Common myeloid progenitor, CD34-positive (primary cell): Measurements from ENCODE around the gene MED25.

Experiments
- CTCF ChIA-PET: fragments of 350-600 bp; sonication (Branson Sonifier 250); formaldehyde crosslinking; loops from one replicate; lab custom pipeline; 2021; ENCODE audit warnings: antibody characterized with exemption; lab: Charles Lee
- POLR2A ChIA-PET: fragments of 350-600 bp; sonication (Branson Sonifier 250); formaldehyde crosslinking; loops from one replicate; lab custom pipeline; 2021; ENCODE audit warnings: antibody characterized with exemption; lab: Charles Lee
- DNase-seq, 3 donors: peaks; one replicate each; pipeline versions ENCODE4 v3.0.0 to v3.0.0-alpha.2; 2013
- H3K27ac ChIP-seq, 2 experiments: 1 replicate in 1 of 2; 2 replicates in 1 of 2; pipeline ENCODE4 v1.7.0; 2013; ENCODE audit warnings: inconsistent platforms in 2 of 2, low read length in 2 of 2, mild to moderate bottlenecking in 2 of 2, low read depth in 1 of 2, moderate library complexity in 1 of 2; ENCODE audit not compliant: severe bottlenecking in 2 of 2, insufficient read depth in 1 of 2, poor library complexity in 1 of 2
- H3K27me3 ChIP-seq, 5 experiments: replicated peaks in 2 of 5; 1 replicate in 3 of 5; 2 replicates in 2 of 5; pipeline versions ENCODE4 v1.6.1 to v1.7.0; 2013; ENCODE audit warnings: low read length in 4 of 5, mild to moderate bottlenecking in 2 of 5, moderate library complexity in 2 of 5, inconsistent platforms in 1 of 5; ENCODE audit not compliant: insufficient read depth in 5 of 5, control insufficient read depth in 4 of 5
- H3K36me3 ChIP-seq, 4 experiments: 1 replicate in 2 of 4; 2 replicates in 2 of 4; pipeline versions ENCODE4 v1.6.1 to v1.7.0; 2013; ENCODE audit warnings: low read length in 3 of 4, control low read depth in 1 of 4, mild to moderate bottlenecking in 1 of 4; ENCODE audit not compliant: control insufficient read depth in 4 of 4, insufficient read depth in 4 of 4
- H3K4me1 ChIP-seq, 4 experiments: 1 replicate in 3 of 4; 2 replicates in 1 of 4; pipeline versions ENCODE4 v1.6.1 to v1.7.1; 2013; ENCODE audit warnings: low read length in 3 of 4, mild to moderate bottlenecking in 3 of 4, control low read depth in 1 of 4, inconsistent platforms in 1 of 4, moderate library complexity in 1 of 4; ENCODE audit not compliant: control insufficient read depth in 4 of 4, insufficient read depth in 4 of 4; ENCODE audit errors: control extremely low read depth in 1 of 4
- H3K4me3 ChIP-seq, 7 experiments: 1 replicate in 4 of 7; 2 replicates in 3 of 7; pipeline versions ENCODE4 v1.5.1 to v1.7.0; 2013; ENCODE audit warnings: mild to moderate bottlenecking in 7 of 7, low read length in 6 of 7, moderate library complexity in 6 of 7, inconsistent platforms in 2 of 7, low read depth in 2 of 7, control low read depth in 1 of 7; ENCODE audit not compliant: insufficient read depth in 4 of 7, control insufficient read depth in 1 of 7; ENCODE audit errors: extremely low read depth in 1 of 7
- H3K9me3 ChIP-seq, 5 experiments: 1 replicate in 4 of 5; 2 replicates in 1 of 5; pipeline versions ENCODE4 v1.6.1 to v1.7.1; 2013; ENCODE audit warnings: low read length in 4 of 5, mild to moderate bottlenecking in 2 of 5, inconsistent platforms in 1 of 5, low read depth in 1 of 5, moderate library complexity in 1 of 5; ENCODE audit not compliant: control insufficient read depth in 4 of 5, insufficient read depth in 2 of 5; ENCODE audit errors: control extremely low read depth in 1 of 5
- WGBS: methylation state at CpG from one replicate; pipeline ENCODE4 v1.1.5; 2013; ENCODE audit not compliant: insufficient coverage; 5-methylcytosine and 5-hydroxymethylcytosine counted together

MED25 gene

DNA sequence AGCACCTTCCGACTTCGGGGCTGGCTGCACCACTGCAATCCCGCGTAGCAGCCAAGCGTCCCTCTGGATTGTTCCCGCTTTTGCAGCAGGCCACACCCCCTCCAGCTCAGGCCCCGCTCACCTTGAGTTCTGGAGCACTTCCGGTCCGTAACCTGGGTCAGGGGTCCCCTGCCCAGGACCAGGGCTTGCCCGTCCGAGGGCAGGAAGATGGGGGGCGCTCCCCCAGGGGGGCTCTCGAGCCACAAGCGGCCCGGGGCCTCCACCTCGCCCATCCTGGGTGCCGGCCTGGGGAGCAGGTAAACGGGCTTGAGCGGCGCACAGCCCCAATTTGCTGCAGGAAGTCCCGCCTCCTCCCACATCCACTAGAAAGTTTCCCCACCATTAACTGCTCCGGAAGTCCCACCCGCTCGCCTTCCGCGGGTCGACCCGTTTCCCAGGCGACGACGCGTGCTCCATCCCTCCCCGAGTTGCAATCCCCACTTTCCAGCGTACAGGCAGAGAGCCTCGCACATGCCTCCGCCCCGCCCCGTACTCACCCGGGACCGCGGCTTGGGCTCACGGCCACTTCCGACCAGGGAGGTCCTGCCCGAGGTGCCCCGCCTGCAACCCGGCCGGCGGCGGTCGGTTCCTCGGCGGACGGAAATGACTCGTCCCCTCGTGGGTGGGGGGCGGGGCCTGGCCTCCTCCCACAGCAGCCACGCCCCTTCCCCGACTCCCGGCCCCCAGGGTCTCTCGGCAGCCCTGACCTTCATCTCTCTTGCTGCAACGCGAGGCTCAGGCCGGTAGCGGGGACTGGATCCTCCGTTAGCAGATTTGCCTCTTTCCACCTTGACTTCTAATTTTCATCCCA is 49.1 kb downstream of the MED25 start, which contains the start of gene PNKP:
PNKP (minus strand) TSS at position 644 of the 850 bp plus-strand sequence; CDS start at position 272, 372 bp downstream.
- H3K36me3 ChIP-seq = peaks cover 0 to 38% (median 27%) of the 10 kb centered on the region in 4 experiments
- no peaks in the 10 kb centered on the region for H3K9me3 ChIP-seq
- H3K4me3 ChIP-seq = peak within 1 kb of the TSS; percentile 77 to 94 (median 87)
- peak; percentile 90 to 97 (median 94) for DNase-seq
- H3K27ac ChIP-seq = peak within 1 kb of the TSS; percentile 80 to 89
- ChIA-PET CTCF (interaction anchor here (2.4 kb wide), 1 partner anchor 17 kb away, joined by 10 read pairs; the partner anchor contains the start of gene PTOV1), POLR2A (interaction anchor here (0.5 to 1.6 kb wide), 5 partner anchors 8 to 62 kb away, joined by 3 to 5 read pairs (median 3); partner anchors contain the start of genes AKT1S1, ATF5, NUP62 and TBC1D17)
- peaks cover 10 to 60% (median 56%) of the 10 kb centered on the region in 4 experiments for H3K4me1 ChIP-seq
- H3K27me3 ChIP-seq = no peaks in the 10 kb centered on the region
- under 1% methylated on average over 59 of the region's 65 CpGs for WGBS

DNA sequence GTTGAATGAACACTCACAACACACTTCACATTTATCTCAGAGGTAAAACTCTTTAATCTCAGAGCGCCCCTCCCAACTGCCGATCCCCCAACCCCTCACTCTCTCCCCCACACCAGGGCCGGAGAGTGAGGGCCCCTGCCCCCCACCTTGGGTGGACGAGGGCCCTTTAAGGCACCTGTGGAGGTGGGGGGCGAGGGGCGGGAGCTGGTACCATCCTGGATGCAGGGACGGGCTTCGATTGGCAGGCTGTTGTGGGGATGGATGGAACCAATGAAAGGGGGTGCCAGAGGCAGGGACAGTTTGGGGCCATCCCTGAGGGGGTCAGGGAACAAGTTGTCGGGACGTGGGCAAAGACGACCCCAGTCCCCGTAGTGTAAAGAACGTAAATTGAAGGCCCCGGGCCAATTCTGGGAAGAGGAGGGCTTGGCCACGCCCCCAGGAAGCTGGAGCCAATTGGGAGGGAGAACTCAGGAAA is 51.0 kb downstream of the MED25 start:
- H3K9me3 ChIP-seq = no peaks in the 10 kb centered on the region
- H3K4me1 ChIP-seq = peaks cover 10 to 65% (median 57%) of the 10 kb centered on the region in 4 experiments
- ChIA-PET POLR2A (interaction anchor here (0.8 to 1.3 kb wide), 7 partner anchors 8 to 181 kb away, joined by 3 to 7 read pairs (median 3); partner anchors contain the start of genes AKT1S1, FUZ, PTOV1 and TBC1D17), CTCF (interaction anchor here (0.8 to 2.4 kb wide), 4 partner anchors 8 to 73 kb away, joined by 3 to 10 read pairs (median 4); partner anchors contain the start of genes AKT1S1, PTOV1 and TBC1D17)
- H3K27me3 ChIP-seq = no peaks in the 10 kb centered on the region
- peak overlapping the region in 1 of 2 experiments; percentile 77 for H3K27ac ChIP-seq
- peaks cover 0 to 29% (median 16%) of the 10 kb centered on the region in 4 experiments for H3K36me3 ChIP-seq
- H3K4me3 ChIP-seq = peak overlapping the region in 6 of 7 experiments; percentile 4 to 81 (median 64)
- 0% methylated on average over 9 of the region's 15 CpGs for WGBS
- DNase-seq = no peak

DNA sequence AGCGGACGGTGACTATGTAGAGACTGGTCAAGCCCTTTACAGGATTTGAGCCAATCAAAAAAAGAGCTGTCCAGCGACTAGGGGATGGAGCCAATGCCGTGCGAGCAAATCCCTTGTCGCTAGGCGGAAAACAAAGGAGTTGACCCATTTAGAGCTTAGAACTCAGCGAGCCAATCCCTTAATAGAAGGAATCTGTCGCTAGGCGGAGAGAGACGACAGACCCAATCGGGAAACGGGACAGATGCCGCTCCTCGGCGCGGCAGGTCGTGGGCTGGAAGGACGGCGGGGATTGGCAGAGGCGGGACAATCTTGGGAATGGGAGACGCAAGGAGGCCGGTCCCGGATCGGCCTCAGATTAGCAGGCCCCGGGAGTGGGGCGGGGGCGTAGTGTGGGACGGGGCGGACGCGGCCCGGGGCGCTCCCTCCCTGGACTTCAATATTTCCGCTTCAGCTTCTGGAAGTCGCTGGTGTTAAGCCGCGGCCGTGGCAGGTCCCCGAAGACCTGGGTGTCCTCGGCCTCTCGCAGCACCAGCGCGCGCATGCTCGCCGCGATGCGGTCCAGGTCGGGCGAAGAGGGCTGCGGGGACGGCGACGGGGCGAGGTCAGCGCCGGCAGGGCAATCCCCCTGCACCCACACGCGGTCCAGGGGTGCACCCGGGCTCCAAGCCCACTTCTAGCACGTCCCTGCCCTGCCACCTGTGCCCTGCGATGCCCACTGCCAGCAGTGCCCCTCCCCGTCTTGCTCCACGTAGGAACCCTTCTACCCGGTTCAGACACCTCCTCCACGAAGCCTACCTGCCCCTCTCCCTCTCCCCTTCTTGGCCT is 51.6 kb downstream of the MED25 start:
- H3K27ac ChIP-seq = peak overlapping the region; percentile 70 to 91
- no peaks in the 10 kb centered on the region for H3K9me3 ChIP-seq
- CTCF ChIA-PET = interaction anchor here (0.8 to 2.4 kb wide), 4 partner anchors 8 to 74 kb away, joined by 3 to 10 read pairs (median 4); partner anchors contain the start of genes AKT1S1, PTOV1 and TBC1D17
- no peaks in the 10 kb centered on the region for H3K27me3 ChIP-seq
- peaks cover 10 to 65% (median 57%) of the 10 kb centered on the region in 4 experiments for H3K4me1 ChIP-seq
- DNase-seq = peak; percentile 99
- H3K4me3 ChIP-seq = peak overlapping the region; percentile 4 to 81 (median 66)
- POLR2A ChIA-PET = interaction anchor here (0.8 to 1.3 kb wide), 7 partner anchors 7 to 181 kb away, joined by 3 to 7 read pairs (median 3); partner anchors contain the start of genes AKT1S1, FUZ, PTOV1 and TBC1D17
- 1% methylated on average over 59 of the region's 67 CpGs for whole genome bisulfite sequencing
- H3K36me3 ChIP-seq = peaks cover 0 to 29% (median 17%) of the 10 kb centered on the region in 4 experiments

DNA sequence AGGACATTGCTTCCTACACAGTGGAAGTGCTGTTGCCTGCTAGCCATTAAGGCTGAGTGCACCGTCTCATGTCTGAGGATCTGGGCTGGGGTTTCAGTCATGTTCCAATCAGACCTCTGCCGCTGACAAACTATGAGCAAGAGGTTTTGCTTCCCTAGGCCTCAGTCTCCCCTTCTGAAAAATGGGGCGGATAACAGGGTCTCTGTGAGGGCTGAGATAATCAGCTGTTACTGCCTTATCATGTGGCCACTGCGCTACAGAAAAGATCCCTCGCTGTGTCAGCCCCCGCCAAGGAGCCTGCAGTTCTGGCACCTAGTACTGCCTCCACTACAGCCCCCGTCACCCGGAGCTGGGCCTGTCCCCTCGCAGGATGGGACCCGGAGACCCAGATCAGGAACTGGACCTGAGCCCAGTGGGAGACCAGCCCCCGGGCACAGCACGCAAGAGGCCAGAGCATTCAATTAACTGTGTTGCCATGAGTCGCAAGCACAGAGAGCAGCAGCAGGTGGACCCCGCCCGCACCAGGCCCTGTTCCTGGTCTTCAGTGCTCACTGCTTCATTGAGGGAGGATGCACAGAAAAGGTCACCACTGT is 52.3 kb downstream of the MED25 start:
- DNase-seq = no peak
- Histone ChIP-seq H3K27me3 (no peaks in the 10 kb centered on the region), H3K27ac (peak overlapping the region; percentile 70 to 91), H3K9me3 (no peaks in the 10 kb centered on the region), H3K4me3 (peak overlapping the region; percentile 4 to 81 (median 66)), H3K36me3 (peaks cover 0 to 24% (median 14%) of the 10 kb centered on the region in 4 experiments), H3K4me1 (peaks cover 10 to 69% (median 56%) of the 10 kb centered on the region in 4 experiments)
- CTCF ChIA-PET = no interaction called here
- WGBS = 93% methylated on average over 12 of the region's 15 CpGs
- POLR2A ChIA-PET = interaction anchor here (1.3 kb wide), 1 partner anchor 57 kb away, joined by 3 read pairs; the partner anchor contains the start of gene FUZ

DNA sequence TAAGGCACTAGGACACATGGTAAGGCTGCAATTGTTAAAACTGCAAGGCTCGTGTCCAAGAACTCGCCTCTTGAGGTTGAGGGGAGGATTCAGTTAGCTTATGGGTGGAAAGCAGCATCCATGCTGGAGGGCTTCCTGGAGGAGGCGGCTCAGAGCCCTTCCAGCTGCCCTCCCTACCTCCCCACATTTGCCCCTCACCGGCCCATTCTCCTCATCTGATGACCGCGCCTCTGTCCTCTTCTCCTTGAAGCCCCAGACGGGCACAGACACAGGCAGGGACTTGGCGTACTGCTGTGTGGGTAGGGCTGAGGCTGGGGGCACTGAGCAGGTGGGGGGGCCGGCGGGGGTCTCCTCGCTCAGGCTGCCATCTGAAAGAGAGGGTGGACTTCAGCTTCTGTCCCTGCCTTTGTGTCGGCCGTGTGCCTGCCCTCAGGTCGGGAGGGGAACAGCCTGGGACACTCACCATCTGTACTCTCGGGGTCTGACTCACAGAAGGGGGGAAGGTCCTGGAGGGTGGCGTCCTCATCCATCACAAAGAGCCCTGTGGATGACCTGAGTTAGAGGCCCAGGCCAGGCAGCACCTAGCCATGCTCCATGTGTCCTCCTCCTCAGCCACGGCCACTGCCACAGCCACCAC is 53.4 kb downstream of the MED25 start:
- H3K4me3 ChIP-seq = no peak overlapping the region
- peaks cover 0 to 23% (median 12%) of the 10 kb centered on the region in 4 experiments for H3K36me3 ChIP-seq
- H3K4me1 ChIP-seq = peaks cover 8 to 65% (median 52%) of the 10 kb centered on the region in 4 experiments
- H3K9me3 ChIP-seq = no peaks in the 10 kb centered on the region
- H3K27ac ChIP-seq = no peak overlapping the region
- H3K27me3 ChIP-seq = no peaks in the 10 kb centered on the region
- POLR2A ChIA-PET = no interaction called here
- CTCF ChIA-PET = no interaction called here
- DNase-seq = no peak
- 89% methylated on average over 12 of the region's 17 CpGs for WGBS
